Thymus (tissue), 11 donors: ENCODE results near the gene ARPIN. TPM values are rescaled to one million over a fixed set of nuclear protein-coding genes. Genes with fewer than 3 reads are reported as not detected.
"Not testable (repeated sequence)": the region's sequence is repeated elsewhere in the genome, so short reads cannot be mapped to it uniquely, and the experiment has no call there.

Experiments used
- DNase-seq, 9 donors: peaks; one replicate each; pipeline ENCODE4 v3.0.0-alpha.2; 2013; ENCODE audit warnings: low spot score in 9 of 9, low read depth in 6 of 9, missing footprints in 1 of 9
- H3K27ac ChIP-seq, 2 donors: one replicate each; pipeline ENCODE4 v1.5.1; 2013; ENCODE audit warnings: control low read depth in 1 of 2, low read depth in 1 of 2, low read length in 1 of 2, mild to moderate bottlenecking in 1 of 2, moderate library complexity in 1 of 2
- H3K27me3 ChIP-seq, 2 donors: one replicate each; pipeline ENCODE4 v1.5.1; 2013; ENCODE audit warnings: low read length in 1 of 2; ENCODE audit not compliant: control insufficient read depth in 2 of 2, insufficient read depth in 1 of 2
- H3K36me3 ChIP-seq, 2 donors: one replicate each; pipeline ENCODE4 v1.5.1; 2013; ENCODE audit warnings: low read length in 1 of 2, mild to moderate bottlenecking in 1 of 2, moderate library complexity in 1 of 2; ENCODE audit not compliant: control insufficient read depth in 2 of 2, insufficient read depth in 2 of 2
- H3K4me1 ChIP-seq, 2 donors: one replicate each; pipeline ENCODE4 v1.5.1; 2013; ENCODE audit warnings: low read length in 2 of 2; ENCODE audit not compliant: control insufficient read depth in 2 of 2, insufficient read depth in 2 of 2
- H3K4me3 ChIP-seq, 2 donors: one replicate each; pipeline ENCODE4 v1.5.1; 2013; ENCODE audit warnings: low read length in 2 of 2, control low read depth in 1 of 2, mild to moderate bottlenecking in 1 of 2
- H3K9me3 ChIP-seq, 2 donors: one replicate each; pipeline ENCODE4 v1.5.1; 2013; ENCODE audit warnings: low read length in 1 of 2, mild to moderate bottlenecking in 1 of 2; ENCODE audit not compliant: control insufficient read depth in 2 of 2, insufficient read depth in 1 of 2
- WGBS: extraction: QIAGEN DNeasy Blood & Tissue Kit; methylation state at CpG from one replicate; pipeline ENCODE4 v1.1.7; 2013; 5-methylcytosine and 5-hydroxymethylcytosine counted together
- polyA plus RNA-seq: library from polyadenylated mRNA; stranded (reverse); fragments of 200-250 nt; gene quantifications from one replicate; pipeline ENCODE4 v1.2.3, GENCODE V29; 2013
- total RNA-seq: library from RNA; stranded (reverse); fragments of 120-200 nt; gene quantifications from one replicate; pipeline ENCODE4 v1.2.4, GENCODE V29; 2013
- donor health status: healthy.

ARPIN gene
- total and polyA plus RNA-seq, 2 donors = 2.7 to 7.8 TPM

GRCh38 chr15:89875741-89876140 lies 37.0 kb downstream of the ARPIN start:
- Histone ChIP-seq H3K4me3 (no peak overlapping the region), H3K27me3 (no peaks in the 10 kb centered on the region), H3K36me3 (peaks cover 8 to 32% of the 10 kb centered on the region in 2 donors), H3K27ac (no peak overlapping the region), H3K9me3 (no peaks in the 10 kb centered on the region), H3K4me1 (no peaks in the 10 kb centered on the region)
- no peak for DNase-seq
- WGBS = 98% methylated on average over 6 of the region's 6 CpGs

- H3K4me3 ChIP-seq = no peak overlapping the region
- H3K4me1 ChIP-seq = no peaks in the 10 kb centered on the region
- H3K27me3 ChIP-seq = no peaks in the 10 kb centered on the region
- no peaks in the 10 kb centered on the region for H3K9me3 ChIP-seq
- H3K36me3 ChIP-seq = peaks cover 12 to 39% of the 10 kb centered on the region in 2 donors
- WGBS = 30% methylated on average over 10 of the region's 10 CpGs
- no peak overlapping the region for H3K27ac ChIP-seq
- DNase-seq = peak; percentile 54 to 88 (median 72)
Measured at GRCh38 chr15:89874926-89875564, 37.7 kb downstream of the ARPIN start.

GRCh38 chr15:89870688-89871288 lies 42.0 kb downstream of the ARPIN start:
- Histone ChIP-seq H3K27me3 (no peaks in the 10 kb centered on the region), H3K4me3 (no peak overlapping the region), H3K4me1 (no peaks in the 10 kb centered on the region), H3K27ac (no peak overlapping the region), H3K36me3 (peaks cover 8 to 19% of the 10 kb centered on the region in 2 donors), H3K9me3 (no peaks in the 10 kb centered on the region)
- DNase-seq = no peak
- WGBS = 99% methylated on average over 4 of the region's 4 CpGs

- no peak for DNase-seq
- Histone ChIP-seq H3K27ac (no peak overlapping the region), H3K36me3 (peaks cover 12 to 17% of the 10 kb centered on the region in 2 donors), H3K4me1 (no peaks in the 10 kb centered on the region), H3K4me3 (no peak overlapping the region), H3K27me3 (no peaks in the 10 kb centered on the region), H3K9me3 (no peaks in the 10 kb centered on the region)
- 95% methylated on average over 5 of the region's 5 CpGs for WGBS
Measured at GRCh38 chr15:89870006-89870405, 42.7 kb downstream of the ARPIN start.

- not testable (repeated sequence) for DNase-seq, H3K27ac ChIP-seq, H3K27me3 ChIP-seq, H3K4me1 ChIP-seq, H3K4me3 ChIP-seq, H3K9me3 ChIP-seq
- peaks cover 12 to 17% of the 10 kb centered on the region in 2 donors for H3K36me3 ChIP-seq
- 93% methylated on average over 9 of the region's 9 CpGs for WGBS
Measured at GRCh38 chr15:89869490-89869889, 43.3 kb downstream of the ARPIN start.

- Histone ChIP-seq H3K4me3 (no peak overlapping the region), H3K4me1 (no peaks in the 10 kb centered on the region), H3K36me3 (peaks cover 8 to 21% of the 10 kb centered on the region in 2 donors), H3K9me3 (no peaks in the 10 kb centered on the region), H3K27me3 (no peaks in the 10 kb centered on the region), H3K27ac (no peak overlapping the region)
- 95% methylated on average over 3 of the region's 3 CpGs for WGBS
- no peak for DNase-seq
Measured at GRCh38 chr15:89864958-89865739, 47.6 kb downstream of the ARPIN start.

GRCh38 chr15:89863918-89864317 lies 48.8 kb downstream of the ARPIN start:
- Histone ChIP-seq H3K4me3 (no peak overlapping the region), H3K27me3 (no peaks in the 10 kb centered on the region), H3K4me1 (no peaks in the 10 kb centered on the region), H3K36me3 (peaks cover 8 to 23% of the 10 kb centered on the region in 2 donors), H3K27ac (no peak overlapping the region), H3K9me3 (no peaks in the 10 kb centered on the region)
- DNase-seq = no peak

GRCh38 chr15:89860891-89861290 lies 51.9 kb downstream of the ARPIN start:
- DNase-seq = no peak
- WGBS = 91% methylated on average over 2 of the region's 2 CpGs
- H3K27ac ChIP-seq = no peak overlapping the region

GRCh38 chr15:89860431-89860830 lies 52.3 kb downstream of the ARPIN start:
- no peak overlapping the region for H3K4me3 ChIP-seq
- DNase-seq = no peak
- H3K27ac ChIP-seq = no peak overlapping the region
- H3K9me3 ChIP-seq = no peaks in the 10 kb centered on the region
- no peaks in the 10 kb centered on the region for H3K27me3 ChIP-seq
- no peaks in the 10 kb centered on the region for H3K4me1 ChIP-seq
- H3K36me3 ChIP-seq = peaks cover 9 to 22% of the 10 kb centered on the region in 2 donors
- WGBS = 87% methylated on average over 3 of the region's 3 CpGs

More at GRCh38 chr15:89860891-89861290, 51.9 kb downstream of the ARPIN start:
- Histone ChIP-seq H3K4me3 (no peak overlapping the region), H3K9me3 (no peaks in the 10 kb centered on the region), H3K27me3 (no peaks in the 10 kb centered on the region), H3K4me1 (no peaks in the 10 kb centered on the region), H3K36me3 (peaks cover 11 to 23% of the 10 kb centered on the region in 2 donors)
